Vagina (tissue), 2 donors: ENCODE data around the gene IDI1. TPM values are rescaled to one million over a fixed set of nuclear protein-coding genes. Genes with fewer than 3 reads are reported as not detected.
"Not testable (repeated sequence)": the region's sequence is repeated elsewhere in the genome, so short reads cannot be mapped to it uniquely, and the experiment has no call there.

ENCODE experiments used
- DNase-seq, 2 donors: peaks; one replicate each; pipeline ENCODE4 v3.0.0-alpha.2; 2017; ENCODE audit errors: extremely low spot score in 2 of 2
- H3K27ac ChIP-seq: fragments of 200-600 bp; sonication (generic); one replicate; pipeline ENCODE4 v1.5.1; 2019
- H3K27me3 ChIP-seq: fragments of 200-600 bp; sonication (generic); one replicate; pipeline ENCODE4 v1.5.1; 2019
- H3K36me3 ChIP-seq, 2 donors: fragments of 200-600 bp; sonication (generic); one replicate each; pipeline ENCODE4 v1.5.1; 2017 to 2019
- H3K4me1 ChIP-seq: fragments of 200-600 bp; sonication (generic); one replicate; pipeline ENCODE4 v1.5.1; 2019
- H3K4me3 ChIP-seq, 2 donors: fragments of 200-600 bp; sonication (generic); 1 replicate in 1 of 2; 2 replicates in 1 of 2; pipeline ENCODE4 v1.5.1; 2016 to 2019
- H3K9me3 ChIP-seq: fragments of 200-600 bp; sonication (generic); one replicate; pipeline ENCODE4 v1.5.1; 2019
- CTCF ChIP-seq, 3 experiments: fragments of 450-650 bp in 2 of 3; fragments of 200-600 bp in 1 of 3; sonication (generic) in 1 of 3; IDR thresholded peaks; one replicate each; pipeline ENCODE4 v1.5.1; 2017 to 2019; ENCODE audit warnings: antibody characterized with exemption in 3 of 3, mild to moderate bottlenecking in 2 of 3, moderate library complexity in 2 of 3
- POLR2A ChIP-seq, 2 donors: fragments of 450-650 bp; IDR thresholded peaks; one replicate each; pipeline ENCODE4 v1.6.1; 2017; ENCODE audit warnings: antibody characterized with exemption in 2 of 2, mild to moderate bottlenecking in 2 of 2, moderate library complexity in 2 of 2
- POLR2AphosphoS5 ChIP-seq, 2 donors: sonication (generic); formaldehyde crosslinking; IDR thresholded peaks; one replicate each; pipeline ENCODE4 v1.9.0; 2017; ENCODE audit warnings: antibody characterized with exemption in 2 of 2, mild to moderate bottlenecking in 2 of 2, low read depth in 1 of 2; ENCODE audit not compliant: insufficient read depth in 1 of 2
- intact Hi-C: fragments of 100-400 bp; cut with DNase I; formaldehyde crosslinking; loops from one replicate; pipeline ENCODE4 v1.15.1; 2023
- total RNA-seq: library from RNA; depleted of rRNA; stranded (reverse); fragments of >200 nt; gene quantifications from one replicate; pipeline ENCODE4 v1.2.3, GENCODE V29; 2016

Gene IDI1
- total RNA-seq, 1 donor from 2014 or later: 50.3 TPM

DNA sequence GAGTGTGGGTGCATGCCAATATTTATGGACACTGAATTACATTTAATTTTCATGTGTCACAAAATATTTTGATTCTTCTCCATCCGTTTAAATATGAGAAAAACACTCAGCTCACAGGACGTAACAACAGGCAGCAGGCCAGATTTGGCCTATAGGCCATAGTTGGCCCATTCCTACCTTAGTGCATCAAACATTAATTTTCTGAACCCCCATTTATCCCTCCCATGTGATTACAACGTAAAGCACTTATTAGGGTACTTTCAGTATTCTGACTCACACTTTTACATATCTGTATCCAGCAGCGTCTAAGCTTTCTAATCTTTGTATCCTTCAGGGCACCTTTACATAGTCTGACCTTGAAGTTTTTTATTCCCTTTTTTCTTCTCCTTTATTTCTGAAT is 4.0 kb downstream of the IDI1 start:
- peak overlapping the region; percentile 40 for H3K27ac ChIP-seq
- no peak for DNase-seq
- H3K27me3 ChIP-seq: no peaks in the 10 kb centered on the region
- no peaks in the 10 kb centered on the region for H3K9me3 ChIP-seq
- H3K4me1 ChIP-seq: peaks cover 37% of the 10 kb centered on the region
- TF ChIP-seq CTCF (IDR thresholded peaks at IDR 0.05) (no peak), POLR2AphosphoS5 (IDR thresholded peaks at IDR 0.05; ENCODE audit: insufficient read depth in 1 of 2, low read depth in 1 of 2) (no peak), POLR2A (IDR thresholded peaks at IDR 0.05) (no peak)
- no peak overlapping the region for H3K4me3 ChIP-seq
- intact Hi-C loops: loop anchor here (5.0 kb wide), 1 partner anchor 58 kb away; the partner anchor contains the start of gene GTPBP4
- H3K36me3 ChIP-seq: peaks cover 0 to 32% of the 10 kb centered on the region in 2 donors

GRCh38 chr10:1044146-1044545 is 4.8 kb downstream of the IDI1 start:
- no peaks in the 10 kb centered on the region for H3K9me3 ChIP-seq
- TF ChIP-seq POLR2A (IDR thresholded peaks at IDR 0.05): no peak
- TF ChIP-seq POLR2AphosphoS5 (IDR thresholded peaks at IDR 0.05; ENCODE audit: insufficient read depth in 1 of 2, low read depth in 1 of 2): no peak
- no peak for TF ChIP-seq CTCF (IDR thresholded peaks at IDR 0.05)
- no peaks in the 10 kb centered on the region for H3K27me3 ChIP-seq
- intact Hi-C loops: no loop called here
- H3K4me3 ChIP-seq: no peak overlapping the region
- H3K27ac ChIP-seq: peak overlapping the region; percentile 40
- H3K36me3 ChIP-seq: peaks cover 0 to 32% of the 10 kb centered on the region in 2 donors
- DNase-seq: no peak
- H3K4me1 ChIP-seq: peaks cover 34% of the 10 kb centered on the region

DNA sequence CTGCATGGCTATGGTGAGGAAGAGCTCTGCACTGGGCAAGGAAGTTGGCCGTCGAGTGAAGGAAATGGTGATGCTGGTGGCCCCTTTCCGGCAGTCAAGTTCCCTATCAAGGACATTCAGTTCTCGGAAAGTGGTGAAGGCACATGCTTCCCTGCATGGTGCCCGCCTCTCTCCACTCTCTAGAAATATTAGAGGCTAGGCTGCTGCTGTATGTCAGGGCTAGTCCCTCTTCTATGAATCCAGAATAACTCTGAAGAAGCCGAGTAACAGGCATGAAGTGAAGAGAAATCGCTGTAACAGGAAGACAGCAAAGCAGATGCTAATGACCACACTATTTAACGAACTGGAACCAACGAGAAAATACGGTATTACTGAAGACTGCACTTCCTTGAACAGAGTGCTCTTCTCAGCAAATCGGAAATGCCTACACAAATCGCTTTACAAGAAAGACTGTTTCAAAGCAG is 5.4 kb downstream of the IDI1 start:
- peaks cover 34% of the 10 kb centered on the region for H3K4me1 ChIP-seq
- H3K36me3 ChIP-seq: peaks cover 0 to 32% of the 10 kb centered on the region in 2 donors
- no peaks in the 10 kb centered on the region for H3K9me3 ChIP-seq
- intact Hi-C loops: no loop called here
- H3K27me3 ChIP-seq: no peaks in the 10 kb centered on the region
- H3K27ac ChIP-seq: peak overlapping the region; percentile 40
- TF ChIP-seq POLR2A (IDR thresholded peaks at IDR 0.05) (no peak), POLR2AphosphoS5 (IDR thresholded peaks at IDR 0.05; ENCODE audit: insufficient read depth in 1 of 2, low read depth in 1 of 2) (peak in 1 of 2 donors; percentile 27)
- H3K4me3 ChIP-seq: no peak overlapping the region
- DNase-seq: no peak

DNA sequence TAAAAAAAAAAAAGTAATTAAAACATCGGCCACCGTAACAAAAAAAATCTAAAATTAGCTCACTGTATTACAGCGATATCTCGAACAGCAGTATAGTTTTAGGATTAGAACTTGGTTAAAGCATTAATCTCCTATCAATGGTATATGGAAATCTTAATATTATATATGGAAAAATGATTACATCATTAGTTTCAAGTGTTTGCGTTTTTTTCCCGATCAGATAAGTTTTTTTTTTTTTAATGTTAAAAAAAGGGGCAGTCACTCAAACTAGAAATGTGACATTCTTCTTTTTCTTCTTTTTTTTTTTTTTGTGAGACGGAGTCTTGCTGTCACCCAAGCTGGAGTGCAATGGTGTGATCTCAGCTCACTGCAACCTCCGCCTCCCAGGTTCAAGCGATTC is 7.4 kb downstream of the IDI1 start:
- Histone ChIP-seq H3K36me3 (peaks cover 0 to 36% of the 10 kb centered on the region in 2 donors), H3K4me1 (peaks cover 26% of the 10 kb centered on the region), H3K27ac (no peak overlapping the region), H3K27me3 (no peaks in the 10 kb centered on the region), H3K4me3 (no peak overlapping the region), H3K9me3 (no peaks in the 10 kb centered on the region)
- intact Hi-C loops: no loop called here
- TF ChIP-seq POLR2AphosphoS5 (IDR thresholded peaks at IDR 0.05; ENCODE audit: insufficient read depth in 1 of 2, low read depth in 1 of 2) (no peak), CTCF (IDR thresholded peaks at IDR 0.05) (no peak), POLR2A (IDR thresholded peaks at IDR 0.05) (no peak)
- no peak for DNase-seq

GRCh38 chr10:1040133-1040532 is 8.8 kb downstream of the IDI1 start:
- Histone ChIP-seq H3K9me3 (no peaks in the 10 kb centered on the region), H3K27me3 (no peaks in the 10 kb centered on the region), H3K4me3 (no peak overlapping the region), H3K36me3 (peaks cover 0 to 36% of the 10 kb centered on the region in 2 donors), H3K27ac (no peak overlapping the region), H3K4me1 (peaks cover 28% of the 10 kb centered on the region)
- intact Hi-C loops: no loop called here
- DNase-seq: no peak
- TF ChIP-seq POLR2AphosphoS5 (IDR thresholded peaks at IDR 0.05; ENCODE audit: insufficient read depth in 1 of 2, low read depth in 1 of 2) (no peak), CTCF (IDR thresholded peaks at IDR 0.05) (no peak), POLR2A (IDR thresholded peaks at IDR 0.05) (no peak)

GRCh38 chr10:1038769-1039168 is 10.2 kb downstream of the IDI1 start:
- H3K27me3 ChIP-seq, H3K27ac ChIP-seq, DNase-seq, H3K4me3 ChIP-seq, intact Hi-C loops, H3K9me3 ChIP-seq: not testable (repeated sequence)
- Histone ChIP-seq H3K36me3 (peaks cover 0 to 36% of the 10 kb centered on the region in 2 donors), H3K4me1 (peaks cover 26% of the 10 kb centered on the region)
